ENCODE data around the gene CDC14B. TPM values are rescaled to one million over a fixed set of nuclear protein-coding genes. Genes with fewer than 3 reads are reported as not detected.

CDC14B gene
- total and polyA plus RNA-seq, 4 donors, result 8.8 to 33.3 (median 11.3) TPM

DNA sequence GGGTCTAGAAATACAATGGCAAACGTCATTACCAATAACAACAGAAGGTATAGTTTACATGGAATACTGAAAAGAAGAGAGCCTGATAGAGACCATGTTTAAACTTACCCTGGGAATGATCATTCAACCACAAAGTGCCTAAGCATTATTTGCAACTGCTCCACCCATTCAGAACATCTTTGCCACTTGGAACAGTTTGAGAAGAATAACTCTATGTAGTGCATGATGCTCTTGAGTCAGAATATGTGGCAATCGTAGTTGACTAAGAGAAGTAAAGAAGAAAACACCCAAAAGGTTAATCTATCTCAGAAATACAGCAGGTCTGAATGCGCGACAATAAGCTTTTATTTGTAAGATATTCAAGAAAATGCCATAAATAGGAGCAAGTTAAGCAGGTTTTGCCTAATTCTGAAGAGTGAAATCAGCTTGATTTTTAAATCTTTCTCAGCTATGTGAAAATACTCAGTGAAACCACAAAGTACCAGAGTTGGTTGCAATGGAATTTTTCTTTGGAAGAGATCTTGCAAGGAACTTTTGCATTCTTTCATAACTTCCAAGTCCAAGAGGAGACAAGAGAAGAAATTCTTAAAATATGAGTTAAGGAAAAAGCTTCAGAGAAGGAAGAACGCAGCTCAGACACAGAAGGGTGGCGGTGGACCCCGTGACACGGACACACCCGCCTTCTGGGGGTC lies 105.4 kb downstream of the CDC14B start:
- 92% methylated on average over 9 of the region's 9 CpGs for WGBS
- no peak overlapping the region for H3K4me3 ChIP-seq (ENCODE audit: low read depth in 1 of 3, low read length in 3 of 3)
- peaks cover 0 to 3% (median 0%) of the 10 kb centered on the region in 4 donors for H3K4me1 ChIP-seq (ENCODE audit: control insufficient read depth in 4 of 4, insufficient read depth in 4 of 4, low read length in 3 of 4)
- H3K27ac ChIP-seq (ENCODE audit: low read depth in 1 of 2, low read length in 2 of 2), result no peak overlapping the region
- no peaks in the 10 kb centered on the region for H3K9me3 ChIP-seq (ENCODE audit: control insufficient read depth in 4 of 4, low read length in 3 of 4)
- no peaks in the 10 kb centered on the region for H3K27me3 ChIP-seq (ENCODE audit: control insufficient read depth in 4 of 4, insufficient read depth in 4 of 4, low read length in 3 of 4)
- H3K9ac ChIP-seq (ENCODE audit: low read depth in 1 of 2, low read length in 2 of 2), result no peak overlapping the region
- DNase-seq (ENCODE audit: low spot score), result no peak
- TF ChIP-seq YY1 (IDR thresholded peaks at IDR 0.05) (no peak), NR2F2 (IDR thresholded peaks at IDR 0.05) (no peak), FOXA2 (IDR thresholded peaks at IDR 0.05) (no peak), GABPA (IDR thresholded peaks at IDR 0.05 in 1 of 2, conservative IDR thresholded peaks at IDR 0.05 in 1 of 2) (no peak), TAF1 (conservative IDR thresholded peaks at IDR 0.05) (no peak)
- TF ChIP-seq, protein P1, sequence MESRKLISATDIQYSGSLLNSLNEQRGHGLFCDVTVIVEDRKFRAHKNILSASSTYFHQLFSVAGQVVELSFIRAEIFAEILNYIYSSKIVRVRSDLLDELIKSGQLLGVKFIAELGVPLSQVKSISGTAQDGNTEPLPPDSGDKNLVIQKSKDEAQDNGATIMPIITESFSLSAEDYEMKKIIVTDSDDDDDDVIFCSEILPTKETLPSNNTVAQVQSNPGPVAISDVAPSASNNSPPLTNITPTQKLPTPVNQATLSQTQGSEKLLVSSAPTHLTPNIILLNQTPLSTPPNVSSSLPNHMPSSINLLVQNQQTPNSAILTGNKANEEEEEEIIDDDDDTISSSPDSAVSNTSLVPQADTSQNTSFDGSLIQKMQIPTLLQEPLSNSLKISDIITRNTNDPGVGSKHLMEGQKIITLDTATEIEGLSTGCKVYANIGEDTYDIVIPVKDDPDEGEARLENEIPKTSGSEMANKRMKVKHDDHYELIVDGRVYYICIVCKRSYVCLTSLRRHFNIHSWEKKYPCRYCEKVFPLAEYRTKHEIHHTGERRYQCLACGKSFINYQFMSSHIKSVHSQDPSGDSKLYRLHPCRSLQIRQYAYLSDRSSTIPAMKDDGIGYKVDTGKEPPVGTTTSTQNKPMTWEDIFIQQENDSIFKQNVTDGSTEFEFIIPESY (IDR thresholded peaks at IDR 0.05), result no peak
- TF ChIP-seq, protein P2, sequence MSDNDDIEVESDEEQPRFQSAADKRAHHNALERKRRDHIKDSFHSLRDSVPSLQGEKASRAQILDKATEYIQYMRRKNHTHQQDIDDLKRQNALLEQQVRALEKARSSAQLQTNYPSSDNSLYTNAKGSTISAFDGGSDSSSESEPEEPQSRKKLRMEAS (IDR thresholded peaks at IDR 0.05), result no peak
- TF ChIP-seq, protein P3, sequence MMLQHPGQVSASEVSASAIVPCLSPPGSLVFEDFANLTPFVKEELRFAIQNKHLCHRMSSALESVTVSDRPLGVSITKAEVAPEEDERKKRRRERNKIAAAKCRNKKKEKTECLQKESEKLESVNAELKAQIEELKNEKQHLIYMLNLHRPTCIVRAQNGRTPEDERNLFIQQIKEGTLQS (IDR thresholded peaks at IDR 0.05), result no peak
- H3K36me3 ChIP-seq (ENCODE audit: control insufficient read depth in 4 of 4, insufficient read depth in 3 of 4, low read depth in 1 of 4, low read length in 3 of 4), result peaks cover 2 to 27% (median 15%) of the 10 kb centered on the region in 4 donors

DNA sequence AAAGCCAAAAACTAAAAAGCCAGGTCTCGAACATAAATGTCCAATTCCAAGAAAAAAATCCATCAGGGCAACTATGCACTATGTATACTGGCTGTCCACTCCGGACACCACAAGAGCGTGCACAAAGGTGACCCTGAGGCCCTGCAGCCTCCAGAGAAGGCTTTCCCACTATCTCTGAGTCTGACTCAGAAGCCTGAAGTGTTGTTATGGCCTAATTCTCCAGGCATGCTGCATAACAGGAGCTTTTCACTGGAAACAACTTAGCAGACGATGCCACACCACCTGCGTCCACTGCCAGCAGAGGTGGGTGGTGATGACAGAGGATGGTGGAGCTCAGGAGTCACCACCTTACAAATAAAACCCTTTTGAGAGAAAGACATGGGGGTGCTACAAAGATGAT lies 106.0 kb downstream of the CDC14B start:
- H3K27ac ChIP-seq (ENCODE audit: low read depth in 1 of 2, low read length in 2 of 2), result no peak overlapping the region

More for the DNA sequence above, 106.0 kb downstream of the CDC14B start:
- Histone ChIP-seq H3K27me3 (ENCODE audit: control insufficient read depth in 4 of 4, insufficient read depth in 4 of 4, low read length in 3 of 4) (no peaks in the 10 kb centered on the region), H3K9ac (ENCODE audit: low read depth in 1 of 2, low read length in 2 of 2) (no peak overlapping the region), H3K4me3 (ENCODE audit: low read depth in 1 of 3, low read length in 3 of 3) (no peak overlapping the region), H3K9me3 (ENCODE audit: control insufficient read depth in 4 of 4, low read length in 3 of 4) (no peaks in the 10 kb centered on the region), H3K36me3 (ENCODE audit: control insufficient read depth in 4 of 4, insufficient read depth in 3 of 4, low read depth in 1 of 4, low read length in 3 of 4) (peaks cover 2 to 29% (median 18%) of the 10 kb centered on the region in 4 donors), H3K4me1 (ENCODE audit: control insufficient read depth in 4 of 4, insufficient read depth in 4 of 4, low read length in 3 of 4) (peaks cover 0 to 3% (median 0%) of the 10 kb centered on the region in 4 donors)
- no peak for DNase-seq (ENCODE audit: low spot score)
- WGBS, result 95% methylated on average over 5 of the region's 5 CpGs
- TF ChIP-seq FOXA1 (IDR thresholded peaks at IDR 0.05) (no peak), EGR1 (IDR thresholded peaks at IDR 0.05; ENCODE audit: low read depth in 2 of 2) (no peak), SP1 (IDR thresholded peaks at IDR 0.05) (no peak), HNF4A (conservative IDR thresholded peaks at IDR 0.05) (no peak), NR2F2 (IDR thresholded peaks at IDR 0.05) (no peak), HNF4G (IDR thresholded peaks at IDR 0.05) (no peak)
- TF ChIP-seq, protein P1 (IDR thresholded peaks at IDR 0.05), result no peak
- TF ChIP-seq, protein P4, sequence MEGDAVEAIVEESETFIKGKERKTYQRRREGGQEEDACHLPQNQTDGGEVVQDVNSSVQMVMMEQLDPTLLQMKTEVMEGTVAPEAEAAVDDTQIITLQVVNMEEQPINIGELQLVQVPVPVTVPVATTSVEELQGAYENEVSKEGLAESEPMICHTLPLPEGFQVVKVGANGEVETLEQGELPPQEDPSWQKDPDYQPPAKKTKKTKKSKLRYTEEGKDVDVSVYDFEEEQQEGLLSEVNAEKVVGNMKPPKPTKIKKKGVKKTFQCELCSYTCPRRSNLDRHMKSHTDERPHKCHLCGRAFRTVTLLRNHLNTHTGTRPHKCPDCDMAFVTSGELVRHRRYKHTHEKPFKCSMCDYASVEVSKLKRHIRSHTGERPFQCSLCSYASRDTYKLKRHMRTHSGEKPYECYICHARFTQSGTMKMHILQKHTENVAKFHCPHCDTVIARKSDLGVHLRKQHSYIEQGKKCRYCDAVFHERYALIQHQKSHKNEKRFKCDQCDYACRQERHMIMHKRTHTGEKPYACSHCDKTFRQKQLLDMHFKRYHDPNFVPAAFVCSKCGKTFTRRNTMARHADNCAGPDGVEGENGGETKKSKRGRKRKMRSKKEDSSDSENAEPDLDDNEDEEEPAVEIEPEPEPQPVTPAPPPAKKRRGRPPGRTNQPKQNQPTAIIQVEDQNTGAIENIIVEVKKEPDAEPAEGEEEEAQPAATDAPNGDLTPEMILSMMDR (IDR thresholded peaks at IDR 0.05; ENCODE audit: low read depth, low read length, missing input control), result no peak
- TF ChIP-seq, protein P5, sequence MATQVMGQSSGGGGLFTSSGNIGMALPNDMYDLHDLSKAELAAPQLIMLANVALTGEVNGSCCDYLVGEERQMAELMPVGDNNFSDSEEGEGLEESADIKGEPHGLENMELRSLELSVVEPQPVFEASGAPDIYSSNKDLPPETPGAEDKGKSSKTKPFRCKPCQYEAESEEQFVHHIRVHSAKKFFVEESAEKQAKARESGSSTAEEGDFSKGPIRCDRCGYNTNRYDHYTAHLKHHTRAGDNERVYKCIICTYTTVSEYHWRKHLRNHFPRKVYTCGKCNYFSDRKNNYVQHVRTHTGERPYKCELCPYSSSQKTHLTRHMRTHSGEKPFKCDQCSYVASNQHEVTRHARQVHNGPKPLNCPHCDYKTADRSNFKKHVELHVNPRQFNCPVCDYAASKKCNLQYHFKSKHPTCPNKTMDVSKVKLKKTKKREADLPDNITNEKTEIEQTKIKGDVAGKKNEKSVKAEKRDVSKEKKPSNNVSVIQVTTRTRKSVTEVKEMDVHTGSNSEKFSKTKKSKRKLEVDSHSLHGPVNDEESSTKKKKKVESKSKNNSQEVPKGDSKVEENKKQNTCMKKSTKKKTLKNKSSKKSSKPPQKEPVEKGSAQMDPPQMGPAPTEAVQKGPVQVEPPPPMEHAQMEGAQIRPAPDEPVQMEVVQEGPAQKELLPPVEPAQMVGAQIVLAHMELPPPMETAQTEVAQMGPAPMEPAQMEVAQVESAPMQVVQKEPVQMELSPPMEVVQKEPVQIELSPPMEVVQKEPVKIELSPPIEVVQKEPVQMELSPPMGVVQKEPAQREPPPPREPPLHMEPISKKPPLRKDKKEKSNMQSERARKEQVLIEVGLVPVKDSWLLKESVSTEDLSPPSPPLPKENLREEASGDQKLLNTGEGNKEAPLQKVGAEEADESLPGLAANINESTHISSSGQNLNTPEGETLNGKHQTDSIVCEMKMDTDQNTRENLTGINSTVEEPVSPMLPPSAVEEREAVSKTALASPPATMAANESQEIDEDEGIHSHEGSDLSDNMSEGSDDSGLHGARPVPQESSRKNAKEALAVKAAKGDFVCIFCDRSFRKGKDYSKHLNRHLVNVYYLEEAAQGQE (IDR thresholded peaks at IDR 0.05), result no peak

Data from liver (tissue), 9 donors.